ENCODE results near the gene IL17RA. TPM values are rescaled to one million over a fixed set of nuclear protein-coding genes. Genes with fewer than 3 reads are reported as not detected.

The IL17RA gene
- total RNA-seq, 1 experiment from 2014 or later = 18.0 TPM

- Mint-ChIP-seq H3K4me1 (ENCODE audit: low read depth, unreplicated experiment) (no peaks in the 10 kb centered on the region), H3K36me3 (ENCODE audit: insufficient read depth, unreplicated experiment) (no peaks in the 10 kb centered on the region), H3K9me3 (ENCODE audit: low read depth, unreplicated experiment) (no peaks in the 10 kb centered on the region), H3K4me3 (ENCODE audit: low read depth, unreplicated experiment) (no peak overlapping the region), H3K27ac (ENCODE audit: unreplicated experiment) (no peak overlapping the region), H3K27me3 (ENCODE audit: unreplicated experiment) (peaks cover 72% of the 10 kb centered on the region)
- intact Hi-C loops (cut with micrococcal nuclease; ENCODE audit: unreplicated experiment) = no loop called here
- DNase-seq = no peak
- CTCF ChIA-PET = interaction anchor here (2.2 kb wide), 1 partner anchor 139 kb away, joined by 10 read pairs; no protein-coding TSS in a partner anchor
- no peak for TF ChIP-seq CTCF (IDR thresholded peaks at IDR 0.05; ENCODE audit: unreplicated experiment)
- BruUV-seq (replicated peaks) = no TSS peak
Measured at GRCh38 chr22:17056807-17057206, 28.0 kb upstream of the IL17RA start.

GRCh38 chr22:17057959-17058814, 26.6 kb upstream of the IL17RA start:
- intact Hi-C loops (cut with micrococcal nuclease; ENCODE audit: unreplicated experiment) = loop anchor here (1.0 kb wide), 1 partner anchor 141 kb away; no protein-coding TSS in a partner anchor
- BruUV-seq (replicated peaks) = no TSS peak
- Mint-ChIP-seq H3K27ac (ENCODE audit: unreplicated experiment) (no peak overlapping the region), H3K9me3 (ENCODE audit: low read depth, unreplicated experiment) (no peaks in the 10 kb centered on the region), H3K4me3 (ENCODE audit: low read depth, unreplicated experiment) (no peak overlapping the region), H3K4me1 (ENCODE audit: low read depth, unreplicated experiment) (no peaks in the 10 kb centered on the region), H3K36me3 (ENCODE audit: insufficient read depth, unreplicated experiment) (no peaks in the 10 kb centered on the region), H3K27me3 (ENCODE audit: unreplicated experiment) (peaks cover 83% of the 10 kb centered on the region)
- peak; percentile 71 for DNase-seq
- TF ChIP-seq CTCF (IDR thresholded peaks at IDR 0.05; ENCODE audit: unreplicated experiment) = peak; percentile 86
- CTCF ChIA-PET = interaction anchor here (0.6 to 2.2 kb wide), 7 partner anchors 10 to 416 kb away, joined by 3 to 10 read pairs (median 3); no protein-coding TSS in a partner anchor

- no peaks in the 10 kb centered on the region for H3K36me3 Mint-ChIP-seq (ENCODE audit: insufficient read depth, unreplicated experiment)
- no peak for DNase-seq
- no peak for TF ChIP-seq CTCF (IDR thresholded peaks at IDR 0.05; ENCODE audit: unreplicated experiment)
- H3K9me3 Mint-ChIP-seq (ENCODE audit: low read depth, unreplicated experiment) = no peaks in the 10 kb centered on the region
- no peak overlapping the region for H3K27ac Mint-ChIP-seq (ENCODE audit: unreplicated experiment)
- no peaks in the 10 kb centered on the region for H3K4me1 Mint-ChIP-seq (ENCODE audit: low read depth, unreplicated experiment)
- intact Hi-C loops (cut with micrococcal nuclease; ENCODE audit: unreplicated experiment) = no loop called here
- BruUV-seq (replicated peaks) = no TSS peak
- CTCF ChIA-PET = no interaction called here
- H3K27me3 Mint-ChIP-seq (ENCODE audit: unreplicated experiment) = peaks cover 97% of the 10 kb centered on the region
- no peak overlapping the region for H3K4me3 Mint-ChIP-seq (ENCODE audit: low read depth, unreplicated experiment)
Measured at GRCh38 chr22:17060126-17060525, 24.7 kb upstream of the IL17RA start.

GRCh38 chr22:17063411-17064106, 21.2 kb upstream of the IL17RA start:
- intact Hi-C loops (cut with micrococcal nuclease; ENCODE audit: unreplicated experiment) = no loop called here
- DNase-seq = no peak
- no peak overlapping the region for H3K4me3 Mint-ChIP-seq (ENCODE audit: low read depth, unreplicated experiment)

More at GRCh38 chr22:17063411-17064106, 21.2 kb upstream of the IL17RA start:
- Mint-ChIP-seq H3K36me3 (ENCODE audit: insufficient read depth, unreplicated experiment) (no peaks in the 10 kb centered on the region), H3K27me3 (ENCODE audit: unreplicated experiment) (peaks cover 97% of the 10 kb centered on the region), H3K27ac (ENCODE audit: unreplicated experiment) (no peak overlapping the region), H3K9me3 (ENCODE audit: low read depth, unreplicated experiment) (no peaks in the 10 kb centered on the region), H3K4me1 (ENCODE audit: low read depth, unreplicated experiment) (no peaks in the 10 kb centered on the region)
- TF ChIP-seq CTCF (IDR thresholded peaks at IDR 0.05; ENCODE audit: unreplicated experiment) = no peak
- no TSS peak for BruUV-seq (replicated peaks)
- CTCF ChIA-PET = interaction anchor here (0.7 to 1.2 kb wide), 2 partner anchors 10 to 140 kb away, joined by 3 read pairs; no protein-coding TSS in a partner anchor
